ENCODE data around the gene PALM3. TPM values are rescaled to one million over a fixed set of nuclear protein-coding genes. Genes with fewer than 3 reads are reported as not detected.
A peak's percentile ranks its signal among the peaks of the same experiment; 100 is the strongest.

The PALM3 gene
- total RNA-seq, 3 donors from 2014 or later, result 0.82 to 1.2 (median 1.0) TPM

DNA sequence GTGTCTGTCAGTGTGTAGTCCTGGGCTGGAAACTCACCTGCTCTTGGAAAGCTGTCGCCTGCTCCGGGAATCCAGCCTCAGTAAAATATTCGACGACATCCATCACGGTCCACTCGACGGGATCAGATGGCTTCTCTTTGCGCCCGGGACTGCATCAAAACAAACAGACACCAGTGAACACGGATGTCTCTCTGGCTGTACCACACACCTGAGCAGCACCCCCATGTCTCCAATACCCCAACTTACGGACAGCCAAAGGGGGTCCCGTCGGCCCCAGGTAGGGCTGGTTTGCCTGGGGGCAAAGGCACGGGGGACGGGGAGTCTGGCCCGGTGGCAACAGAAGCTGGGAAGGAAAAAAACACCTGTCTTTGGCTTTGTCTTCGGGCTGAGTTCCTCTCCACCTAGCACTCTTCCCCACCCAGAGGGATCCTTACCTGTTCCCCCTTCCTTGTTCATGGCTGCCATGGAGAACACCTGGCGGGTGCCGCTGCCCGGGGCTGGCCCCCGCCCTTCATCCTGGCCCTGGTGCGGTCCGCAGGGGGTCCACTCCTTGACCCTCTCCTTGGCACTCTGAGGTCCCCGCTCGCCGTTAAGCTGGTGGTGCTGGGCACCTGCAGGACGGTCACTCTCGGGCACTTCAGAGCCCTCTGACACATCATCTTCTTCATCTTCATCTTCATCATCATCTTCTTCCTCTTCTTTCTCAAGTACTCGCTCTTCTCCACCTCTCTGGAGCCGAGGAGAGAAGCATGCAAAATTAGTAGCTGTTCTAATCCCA lies 26.9 kb upstream of the PALM3 start:
- peaks cover 16% of the 10 kb centered on the region for H3K4me1 ChIP-seq (ENCODE audit: low read depth)
- TF ChIP-seq, protein P1, sequence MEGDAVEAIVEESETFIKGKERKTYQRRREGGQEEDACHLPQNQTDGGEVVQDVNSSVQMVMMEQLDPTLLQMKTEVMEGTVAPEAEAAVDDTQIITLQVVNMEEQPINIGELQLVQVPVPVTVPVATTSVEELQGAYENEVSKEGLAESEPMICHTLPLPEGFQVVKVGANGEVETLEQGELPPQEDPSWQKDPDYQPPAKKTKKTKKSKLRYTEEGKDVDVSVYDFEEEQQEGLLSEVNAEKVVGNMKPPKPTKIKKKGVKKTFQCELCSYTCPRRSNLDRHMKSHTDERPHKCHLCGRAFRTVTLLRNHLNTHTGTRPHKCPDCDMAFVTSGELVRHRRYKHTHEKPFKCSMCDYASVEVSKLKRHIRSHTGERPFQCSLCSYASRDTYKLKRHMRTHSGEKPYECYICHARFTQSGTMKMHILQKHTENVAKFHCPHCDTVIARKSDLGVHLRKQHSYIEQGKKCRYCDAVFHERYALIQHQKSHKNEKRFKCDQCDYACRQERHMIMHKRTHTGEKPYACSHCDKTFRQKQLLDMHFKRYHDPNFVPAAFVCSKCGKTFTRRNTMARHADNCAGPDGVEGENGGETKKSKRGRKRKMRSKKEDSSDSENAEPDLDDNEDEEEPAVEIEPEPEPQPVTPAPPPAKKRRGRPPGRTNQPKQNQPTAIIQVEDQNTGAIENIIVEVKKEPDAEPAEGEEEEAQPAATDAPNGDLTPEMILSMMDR (IDR thresholded peaks at IDR 0.05), result no peak
- DNase-seq (no peak), ATAC-seq (no peak)
- no peak overlapping the region for H3K4me3 ChIP-seq
- H3K36me3 ChIP-seq (ENCODE audit: low read depth), result no peaks in the 10 kb centered on the region
- intact Hi-C loops (cut with DNase I, micrococcal nuclease), result no loop called here
- peaks cover 7% of the 10 kb centered on the region for H3K9me3 ChIP-seq

DNA sequence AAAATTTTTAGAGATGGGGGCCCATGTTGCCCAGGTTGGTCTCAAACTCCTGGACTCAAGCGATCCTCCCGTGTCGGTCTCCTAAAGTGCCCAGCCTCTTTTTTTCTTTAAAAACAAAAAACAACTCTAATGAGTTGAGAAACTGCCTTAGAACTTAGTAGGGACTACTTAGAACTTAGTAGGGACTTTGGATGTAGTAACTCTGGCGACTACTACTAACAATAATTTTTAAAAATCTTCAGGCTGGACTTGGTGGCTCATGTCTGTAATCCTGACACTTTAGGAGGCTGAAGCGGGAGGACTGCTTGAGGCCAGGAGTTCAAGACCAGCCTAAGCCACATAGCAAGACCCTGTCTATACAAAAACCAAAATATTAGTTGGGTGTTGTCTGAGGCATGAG lies 24.2 kb upstream of the PALM3 start:
- Histone ChIP-seq H3K4me3 (no peak overlapping the region), H3K9me3 (no peaks in the 10 kb centered on the region), H3K36me3 (ENCODE audit: low read depth) (peaks cover 4% of the 10 kb centered on the region), H3K4me1 (ENCODE audit: low read depth) (peaks cover 14% of the 10 kb centered on the region)
- ATAC-seq (no peak), DNase-seq (no peak)
- intact Hi-C loops (cut with DNase I, micrococcal nuclease), result no loop called here
- TF ChIP-seq, protein P1 (IDR thresholded peaks at IDR 0.05), result no peak

DNA sequence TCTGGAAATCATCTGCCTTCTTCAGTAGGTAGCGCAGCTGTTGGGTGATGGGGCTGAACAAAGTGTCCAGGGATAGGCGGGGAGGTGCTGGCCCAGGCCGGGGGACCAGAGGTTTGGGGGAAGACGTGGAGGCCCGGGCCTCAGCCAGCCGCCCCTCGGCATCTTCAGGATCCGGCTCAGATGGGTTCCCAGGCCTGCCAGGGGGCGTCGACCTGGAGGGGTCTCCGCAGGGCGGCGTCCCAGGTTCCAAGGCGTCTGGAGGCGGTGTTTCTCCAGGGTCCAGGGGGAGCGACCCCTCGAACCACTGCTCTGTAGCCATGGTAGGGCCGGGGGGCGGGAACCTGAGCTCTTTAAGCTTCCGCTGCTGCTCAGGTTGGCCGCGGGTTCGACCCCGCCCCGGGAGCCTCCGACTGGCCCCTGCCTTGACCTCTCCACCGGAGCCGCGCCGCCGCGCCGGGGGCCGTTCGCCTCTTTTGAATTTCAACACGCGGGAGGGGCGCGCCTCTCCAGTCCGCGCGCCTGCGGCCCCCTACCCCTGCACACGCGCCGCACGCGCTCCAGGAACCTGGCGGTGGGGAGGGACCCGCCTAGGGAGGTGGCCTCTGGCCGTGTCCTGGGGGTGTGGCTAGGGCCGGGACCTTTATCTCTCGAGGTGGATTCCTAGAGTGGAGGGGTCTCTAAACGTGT lies 23.6 kb upstream of the PALM3 start, which contains the start of gene C19orf67:
Gene C19orf67, minus strand, starts transcription at position 475 of the 687 bp plus-strand sequence. Its CDS starts 156 bp downstream, at position 319.
- TF ChIP-seq, protein P1 (IDR thresholded peaks at IDR 0.05), result no peak
- ATAC-seq, result no peak
- Histone ChIP-seq H3K36me3 (ENCODE audit: low read depth) (peaks cover 4% of the 10 kb centered on the region), H3K4me3 (no peak within 1 kb of the TSS), H3K9me3 (no peaks in the 10 kb centered on the region), H3K4me1 (ENCODE audit: low read depth) (peaks cover 17% of the 10 kb centered on the region)
- peak in 1 of 3 donors; percentile 49 for DNase-seq
- intact Hi-C loops (cut with DNase I, micrococcal nuclease), result no loop called here

GRCh38 chr19:14082675-14082960 lies 20.7 kb upstream of the PALM3 start:
- Histone ChIP-seq H3K4me1 (ENCODE audit: low read depth) (peaks cover 20% of the 10 kb centered on the region), H3K9me3 (no peaks in the 10 kb centered on the region), H3K4me3 (no peak overlapping the region), H3K36me3 (ENCODE audit: low read depth) (peaks cover 4% of the 10 kb centered on the region)
- DNase-seq (peak in 1 of 3 donors; percentile 35), ATAC-seq (no peak)
- TF ChIP-seq, protein P1 (IDR thresholded peaks at IDR 0.05), result no peak
- intact Hi-C loops (cut with DNase I, micrococcal nuclease), result no loop called here

- intact Hi-C loops (cut with DNase I, micrococcal nuclease), result no loop called here
- Histone ChIP-seq H3K4me1 (ENCODE audit: low read depth) (peaks cover 20% of the 10 kb centered on the region), H3K36me3 (ENCODE audit: low read depth) (peaks cover 4% of the 10 kb centered on the region), H3K9me3 (no peaks in the 10 kb centered on the region), H3K4me3 (peak overlapping the region; percentile 63)
- DNase-seq (peak; percentile 31 to 84 (median 63)), ATAC-seq (peak; percentile 34)
- TF ChIP-seq, protein P1 (IDR thresholded peaks at IDR 0.05), result no peak
These were observed 20.2 kb upstream of the PALM3 start for GRCh38 chr19:14081797-14082674.

Measured in mucosa of descending colon (tissue), 3 donors.